Body of pancreas (tissue), 4 donors: Measurements from ENCODE around the gene KLK7. TPM values are rescaled to one million over a fixed set of nuclear protein-coding genes. Genes with fewer than 3 reads are reported as not detected.

Source experiments
- ATAC-seq: fragments of 150-250 bp; one replicate; pipeline ENCODE4 v1.9.1; 2016
- DNase-seq, 4 donors: peaks; one replicate each; pipeline ENCODE4 v3.0.0-alpha.2; 2019
- H3K27ac ChIP-seq, 4 donors: fragments of 200-600 bp; sonication (generic); 1 replicate in 3 of 4; 2 replicates in 1 of 4; pipeline versions ENCODE4 v1.5.1 to v1.6.1; 2016 to 2019; ENCODE audit warnings: mild to moderate bottlenecking in 1 of 4, mixed read lengths in 1 of 4, moderate library complexity in 1 of 4
- H3K27me3 ChIP-seq, 2 donors: fragments of 200-600 bp; sonication (generic); one replicate each; pipeline ENCODE4 v1.6.0; 2016; ENCODE audit warnings: mild to moderate bottlenecking in 1 of 2
- H3K36me3 ChIP-seq, 2 donors: fragments of 200-600 bp; sonication (generic); replicated peaks in 1 of 2; 2 replicates each; pipeline ENCODE4 v1.5.1; 2016; ENCODE audit warnings: low read depth in 2 of 2; ENCODE audit not compliant: insufficient read depth in 1 of 2
- H3K4me1 ChIP-seq: fragments of 200-600 bp; sonication (generic); one replicate; pipeline ENCODE4 v1.6.0; 2016
- H3K4me3 ChIP-seq, 2 donors: fragments of 200-600 bp; sonication (generic); 1 replicate in 1 of 2; 2 replicates in 1 of 2; pipeline ENCODE4 v1.5.1; 2016 to 2019
- H3K9me3 ChIP-seq, 3 donors: fragments of 200-600 bp; sonication (generic); 1 replicate in 2 of 3; 2 replicates in 1 of 3; pipeline ENCODE4 v1.5.1; 2016
- CTCF ChIP-seq, 7 experiments: fragments of 450-650 bp in 4 of 7; fragments of 200-600 bp in 3 of 7; sonication (generic) in 3 of 7; IDR thresholded peaks; one replicate each; pipeline ENCODE4 v1.5.1; 2016 to 2019; ENCODE audit warnings: antibody characterized with exemption in 7 of 7
- POLR2A ChIP-seq, 3 donors: fragments of 450-650 bp; IDR thresholded peaks; one replicate each; pipeline ENCODE4 v1.6.1; 2016; ENCODE audit warnings: antibody characterized with exemption in 3 of 3, mild to moderate bottlenecking in 2 of 3
- WGBS, 2 donors: methylation state at CpG; one replicate each; pipeline ENCODE4 v1.1.5; 2017; 5-methylcytosine and 5-hydroxymethylcytosine counted together
- intact Hi-C: fragments of 100-400 bp; cut with DNase I; formaldehyde crosslinking; loops from one replicate; pipeline ENCODE4 v1.15.1; 2023
- total RNA-seq, 2 donors: library from RNA; depleted of rRNA; stranded (reverse); fragments of >200 nt; gene quantifications; one replicate each; pipeline ENCODE4 v1.1.0, GENCODE V29; 2016

Gene KLK7
- total RNA-seq, 2 donors from 2014 or later = 4.2 TPM; not detected in 1

DNA sequence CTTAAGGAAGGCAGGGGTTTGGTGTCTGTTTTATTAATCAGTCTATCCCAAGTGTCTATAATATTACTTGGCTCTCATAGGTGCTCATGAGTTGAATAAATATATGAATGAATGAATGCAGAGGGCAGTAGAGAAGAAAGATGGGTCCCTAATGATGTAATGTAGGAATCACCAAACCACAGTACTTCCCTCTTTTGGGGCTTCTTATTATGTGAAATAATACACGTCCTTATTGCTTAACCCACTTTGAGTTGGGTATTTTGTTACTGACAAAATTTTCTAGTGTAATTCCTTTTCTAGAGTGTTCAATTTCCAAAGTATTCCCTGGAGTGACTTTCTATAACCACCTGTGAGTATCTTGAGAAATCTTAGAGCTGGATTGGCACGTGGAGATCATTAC lies 44.1 kb downstream of the KLK7 start:
- Histone ChIP-seq H3K36me3 (no peaks in the 10 kb centered on the region), H3K9me3 (no peaks in the 10 kb centered on the region), H3K27me3 (peaks cover 0 to 7% of the 10 kb centered on the region in 2 donors), H3K27ac (no peak overlapping the region), H3K4me1 (no peaks in the 10 kb centered on the region), H3K4me3 (no peak overlapping the region)
- WGBS, 2 donors = 36 to 58% methylated on average over 2 of the region's 2 CpGs
- DNase-seq = no peak
- ATAC-seq = no peak
- intact Hi-C loops = loop anchor here (10.0 kb wide), 1 partner anchor 155 kb away; no protein-coding TSS in a partner anchor
- TF ChIP-seq CTCF (IDR thresholded peaks at IDR 0.05) = no peak
- TF ChIP-seq POLR2A (IDR thresholded peaks at IDR 0.05) = no peak

DNA sequence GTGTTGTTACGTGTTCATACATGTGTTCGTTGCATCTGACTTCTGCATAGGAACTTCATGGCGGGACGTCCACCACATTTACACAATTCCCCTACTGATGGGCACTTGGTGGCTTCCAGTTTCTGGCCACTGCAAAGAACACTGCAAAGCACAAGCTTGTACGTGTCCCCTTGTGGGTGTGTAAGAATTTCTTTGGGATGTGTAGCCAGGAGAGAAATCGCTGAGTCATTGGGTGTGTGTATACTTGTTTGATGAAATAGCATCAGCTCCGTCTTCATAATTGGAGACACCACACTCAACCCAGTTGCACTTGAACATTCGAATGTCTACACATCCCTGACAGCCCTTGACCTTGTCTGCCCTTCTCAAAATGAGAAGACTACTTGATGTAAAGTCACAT lies 50.1 kb downstream of the KLK7 start:
- WGBS, 2 donors = 60% methylated on average over 8 of the region's 8 CpGs
- ATAC-seq = no peak
- H3K27ac ChIP-seq = no peak overlapping the region
- no peak overlapping the region for H3K4me3 ChIP-seq
- intact Hi-C loops = loop anchor here (10.0 kb wide), 1 partner anchor 161 kb away; no protein-coding TSS in a partner anchor
- H3K36me3 ChIP-seq = no peaks in the 10 kb centered on the region
- no peaks in the 10 kb centered on the region for H3K9me3 ChIP-seq
- no peak for DNase-seq
- peaks cover 0 to 8% of the 10 kb centered on the region in 2 donors for H3K27me3 ChIP-seq
- TF ChIP-seq CTCF (IDR thresholded peaks at IDR 0.05) (no peak), POLR2A (IDR thresholded peaks at IDR 0.05) (no peak)
- H3K4me1 ChIP-seq = peaks cover 3% of the 10 kb centered on the region

DNA sequence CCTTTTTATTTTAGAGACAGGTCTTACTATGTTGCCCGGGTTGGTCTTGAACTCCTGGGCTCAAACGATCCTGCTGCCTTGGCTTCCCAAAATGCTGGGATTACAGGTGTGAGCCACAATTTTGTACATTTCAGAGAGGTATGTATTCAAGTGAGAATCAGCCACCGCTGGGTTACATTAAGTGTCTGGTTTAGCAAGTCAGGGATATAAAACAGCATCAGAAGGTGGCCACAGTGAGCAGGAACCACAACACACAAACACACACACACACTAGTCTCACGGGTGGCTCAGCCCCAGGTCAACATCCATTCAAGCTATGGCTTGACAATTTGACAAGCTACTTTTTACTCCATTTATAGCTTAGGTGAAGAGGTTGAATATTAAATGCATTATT lies 51.0 kb downstream of the KLK7 start:
- peaks cover 3% of the 10 kb centered on the region for H3K4me1 ChIP-seq
- TF ChIP-seq CTCF (IDR thresholded peaks at IDR 0.05) = no peak
- no peaks in the 10 kb centered on the region for H3K36me3 ChIP-seq
- WGBS, 2 donors = 44 to 46% methylated on average over 4 of the region's 4 CpGs
- H3K27me3 ChIP-seq = peaks cover 0 to 8% of the 10 kb centered on the region in 2 donors
- H3K9me3 ChIP-seq = no peaks in the 10 kb centered on the region
- ATAC-seq = no peak
- intact Hi-C loops = loop anchor here (10.0 kb wide), 1 partner anchor 162 kb away; no protein-coding TSS in a partner anchor
- no peak for DNase-seq
- no peak overlapping the region for H3K4me3 ChIP-seq
- H3K27ac ChIP-seq = no peak overlapping the region

DNA sequence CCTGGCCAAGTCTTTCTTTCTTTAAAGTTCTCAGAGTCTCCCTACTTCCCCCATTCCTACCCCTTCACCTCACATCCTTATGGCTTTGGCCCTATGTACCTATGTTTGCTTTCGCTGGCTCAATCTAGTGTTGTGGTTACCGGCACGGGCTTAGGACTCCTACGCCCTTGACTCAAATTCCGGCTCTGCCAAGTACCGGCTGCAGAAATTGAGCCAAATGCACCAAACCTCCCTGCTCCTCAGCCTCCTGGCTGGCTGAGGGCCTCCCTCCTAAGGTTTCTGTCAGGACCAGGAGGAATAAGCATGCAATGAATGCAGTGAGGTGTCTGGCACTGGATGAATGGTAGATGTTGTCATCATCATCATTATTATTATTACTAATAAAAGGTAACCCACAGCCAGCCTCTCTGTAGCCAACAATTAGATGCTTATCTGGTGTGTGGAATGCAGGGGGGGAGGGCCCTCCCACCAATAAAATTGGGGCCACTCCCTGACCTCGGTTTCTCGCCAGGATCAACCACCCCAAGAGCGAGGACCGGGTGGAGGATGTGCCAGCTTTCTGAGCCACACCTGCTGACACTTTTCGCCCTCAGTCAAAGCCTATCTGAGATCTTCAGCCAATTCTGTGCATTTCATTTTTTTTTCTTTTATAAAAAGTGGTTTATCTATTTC lies 51.6 kb downstream of the KLK7 start:
- no peak for ATAC-seq
- H3K4me1 ChIP-seq = peaks cover 3% of the 10 kb centered on the region
- intact Hi-C loops = loop anchor here (10.0 kb wide), 1 partner anchor 163 kb away; no protein-coding TSS in a partner anchor
- DNase-seq = no peak
- H3K27ac ChIP-seq = no peak overlapping the region
- no peaks in the 10 kb centered on the region for H3K36me3 ChIP-seq
- H3K9me3 ChIP-seq = no peaks in the 10 kb centered on the region
- 54% methylated on average over 11 of the region's 11 CpGs for WGBS, 2 donors
- H3K4me3 ChIP-seq = no peak overlapping the region
- TF ChIP-seq POLR2A (IDR thresholded peaks at IDR 0.05) (no peak), CTCF (IDR thresholded peaks at IDR 0.05) (no peak)
- peaks cover 0 to 8% of the 10 kb centered on the region in 2 donors for H3K27me3 ChIP-seq

GRCh38 chr19:50931023-50931422 lies 52.7 kb downstream of the KLK7 start:
- intact Hi-C loops = loop anchor here (10.0 kb wide), 1 partner anchor 164 kb away; no protein-coding TSS in a partner anchor
- peaks cover 3% of the 10 kb centered on the region for H3K4me1 ChIP-seq
- ATAC-seq (no peak), DNase-seq (no peak)
- no peaks in the 10 kb centered on the region for H3K9me3 ChIP-seq
- H3K27me3 ChIP-seq = peaks cover 0 to 8% of the 10 kb centered on the region in 2 donors
- no peak overlapping the region for H3K4me3 ChIP-seq
- H3K36me3 ChIP-seq = no peaks in the 10 kb centered on the region
- TF ChIP-seq CTCF (IDR thresholded peaks at IDR 0.05) (no peak), POLR2A (IDR thresholded peaks at IDR 0.05) (no peak)
- no peak overlapping the region for H3K27ac ChIP-seq
